GM12875 (cell line): ENCODE data around the gene METTL1.

Source experiments
- H3K4me3 ChIP-seq: one replicate; pipeline ENCODE4 v1.5.1; 2011; ENCODE audit warnings: low read depth, low read length, control low read depth
- TF ChIP-seq, protein P1 (sequence below): IDR thresholded peaks from 2 replicates; pipeline ENCODE4 v1.5.1; 2011; ENCODE audit warnings: low read depth, mild to moderate bottlenecking, control low read depth, inconsistent platforms, low read length, moderate library complexity, borderline replicate concordance; ENCODE audit not compliant: insufficient read depth

The METTL1 gene

DNA sequence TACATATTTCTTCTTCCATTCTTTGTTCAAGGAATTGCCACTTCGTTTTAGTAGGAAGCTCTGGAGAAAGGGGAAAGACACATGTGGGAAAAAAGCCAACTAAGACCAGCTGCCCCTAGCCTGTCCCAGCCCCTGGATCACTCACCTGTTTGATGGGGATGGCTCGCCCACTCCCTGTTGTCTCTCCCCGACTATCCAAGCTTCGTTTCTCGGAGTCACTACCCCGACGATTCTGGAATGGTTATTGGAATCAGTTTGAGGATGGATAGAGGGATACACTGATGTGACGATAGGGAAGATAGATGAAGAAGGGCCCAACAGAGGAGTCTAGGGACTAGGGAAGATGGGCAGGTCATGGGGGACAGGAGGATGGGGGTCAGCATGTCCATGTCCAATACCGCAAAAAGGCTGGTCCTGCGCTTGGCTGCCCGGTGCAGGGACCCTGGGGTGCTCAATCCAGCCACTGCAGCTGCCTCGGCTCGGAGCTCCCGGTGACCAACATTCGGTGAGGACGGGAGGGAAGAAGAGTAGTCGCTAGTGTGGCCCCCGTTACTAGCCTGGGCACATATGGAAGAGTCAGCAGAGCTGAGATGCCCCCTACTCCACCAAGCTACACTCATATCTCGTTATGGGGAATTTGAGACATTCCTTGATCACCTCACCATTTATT, 40.4 kb downstream of the METTL1 start:
- TF ChIP-seq, protein P1, sequence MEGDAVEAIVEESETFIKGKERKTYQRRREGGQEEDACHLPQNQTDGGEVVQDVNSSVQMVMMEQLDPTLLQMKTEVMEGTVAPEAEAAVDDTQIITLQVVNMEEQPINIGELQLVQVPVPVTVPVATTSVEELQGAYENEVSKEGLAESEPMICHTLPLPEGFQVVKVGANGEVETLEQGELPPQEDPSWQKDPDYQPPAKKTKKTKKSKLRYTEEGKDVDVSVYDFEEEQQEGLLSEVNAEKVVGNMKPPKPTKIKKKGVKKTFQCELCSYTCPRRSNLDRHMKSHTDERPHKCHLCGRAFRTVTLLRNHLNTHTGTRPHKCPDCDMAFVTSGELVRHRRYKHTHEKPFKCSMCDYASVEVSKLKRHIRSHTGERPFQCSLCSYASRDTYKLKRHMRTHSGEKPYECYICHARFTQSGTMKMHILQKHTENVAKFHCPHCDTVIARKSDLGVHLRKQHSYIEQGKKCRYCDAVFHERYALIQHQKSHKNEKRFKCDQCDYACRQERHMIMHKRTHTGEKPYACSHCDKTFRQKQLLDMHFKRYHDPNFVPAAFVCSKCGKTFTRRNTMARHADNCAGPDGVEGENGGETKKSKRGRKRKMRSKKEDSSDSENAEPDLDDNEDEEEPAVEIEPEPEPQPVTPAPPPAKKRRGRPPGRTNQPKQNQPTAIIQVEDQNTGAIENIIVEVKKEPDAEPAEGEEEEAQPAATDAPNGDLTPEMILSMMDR: no peak
- H3K4me3 ChIP-seq: no peak overlapping the region

DNA sequence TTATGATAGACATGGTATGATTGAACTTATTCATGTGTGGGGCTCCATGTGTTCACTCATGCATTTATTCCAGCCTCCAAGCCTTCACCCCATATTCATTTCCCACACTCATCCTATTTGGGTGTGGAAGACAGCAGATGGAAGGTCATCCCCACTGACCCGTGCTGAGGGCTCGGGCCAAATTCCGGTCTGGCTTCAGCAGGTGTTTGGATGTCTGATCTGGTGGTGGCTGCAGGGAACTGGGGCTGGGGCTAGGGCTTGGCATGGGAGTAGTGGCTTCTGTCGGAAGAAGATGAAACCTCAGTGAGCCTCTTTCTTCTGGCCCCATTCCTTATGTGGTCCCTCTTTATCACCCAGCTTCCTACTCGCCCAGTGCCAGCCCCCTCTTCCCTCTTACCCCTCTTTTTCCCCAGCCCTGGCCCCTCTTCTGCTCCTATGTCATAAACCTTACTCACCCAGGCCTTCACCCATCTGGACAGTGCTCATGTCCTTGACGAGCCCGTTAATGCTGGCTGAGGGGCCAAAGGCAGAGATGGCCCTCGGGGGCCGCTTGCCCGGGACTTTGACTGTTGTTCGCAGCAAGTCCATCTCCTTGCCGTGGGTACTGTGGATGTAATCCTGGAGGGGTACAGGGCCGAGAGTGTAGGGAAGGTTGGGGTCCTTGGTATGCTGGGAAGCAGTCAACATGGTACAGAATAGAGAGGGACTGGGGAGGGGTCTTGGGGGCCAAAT, 41.4 kb downstream of the METTL1 start:
- TF ChIP-seq, protein P1: no peak
- no peak overlapping the region for H3K4me3 ChIP-seq

DNA sequence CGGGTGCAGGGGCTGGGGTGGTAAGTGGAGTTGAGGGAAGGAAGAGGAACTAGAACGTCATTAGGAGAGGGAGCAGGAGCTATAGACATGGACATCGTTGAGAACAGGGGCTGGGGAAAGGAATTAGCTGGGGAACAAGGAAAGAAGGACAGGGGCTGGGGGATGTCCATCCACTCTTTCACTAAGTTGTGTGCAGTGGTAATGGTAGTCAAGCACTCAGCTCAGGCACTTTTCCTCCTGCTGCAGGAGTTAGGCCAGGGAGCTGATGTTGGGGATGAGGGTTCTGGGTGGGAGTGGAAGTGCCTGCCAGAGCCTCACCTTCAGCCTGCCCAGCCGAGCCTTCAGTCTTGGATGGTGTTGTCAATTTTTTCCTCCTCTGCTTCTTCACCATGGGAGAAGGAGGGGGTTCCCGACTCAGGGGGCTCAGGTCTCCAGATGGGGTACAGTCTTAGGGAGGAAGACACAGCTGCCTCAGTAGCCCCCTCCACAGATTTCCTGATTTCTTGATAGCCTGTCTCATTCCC, 42.5 kb downstream of the METTL1 start:
- TF ChIP-seq, protein P1: no peak
- H3K4me3 ChIP-seq: no peak overlapping the region

DNA sequence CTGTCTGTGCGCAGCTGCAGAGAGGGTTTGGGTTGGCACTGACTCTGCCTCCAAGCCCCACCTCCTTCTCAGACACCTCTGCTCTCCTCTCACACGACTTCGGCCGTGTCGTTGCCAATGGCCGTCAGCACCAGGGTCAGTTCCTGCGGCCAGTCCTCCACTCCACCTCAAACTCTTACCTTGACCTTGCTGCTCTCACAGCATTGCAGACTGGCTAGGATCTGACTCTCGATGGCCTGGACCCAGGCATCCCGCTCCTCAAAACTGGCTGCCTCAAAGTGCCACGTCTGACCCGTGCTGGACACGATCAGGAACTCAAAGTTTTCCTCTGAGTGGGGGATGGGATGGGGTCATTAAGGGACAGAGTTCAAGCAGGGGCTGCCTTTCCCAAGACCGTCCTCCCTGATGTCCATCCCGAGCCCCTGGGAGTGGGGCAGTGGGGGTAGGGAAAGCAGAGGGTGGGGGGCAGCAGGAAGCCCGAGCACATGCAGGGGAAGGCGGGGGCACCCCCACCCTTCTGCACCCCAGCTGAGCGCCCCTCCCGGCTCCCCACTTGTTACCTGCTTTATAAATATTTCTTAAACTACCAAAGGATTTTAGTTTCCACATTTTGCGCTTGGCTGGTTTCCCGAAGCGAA, 44.0 kb downstream of the METTL1 start:
- TF ChIP-seq, protein P1: no peak

DNA sequence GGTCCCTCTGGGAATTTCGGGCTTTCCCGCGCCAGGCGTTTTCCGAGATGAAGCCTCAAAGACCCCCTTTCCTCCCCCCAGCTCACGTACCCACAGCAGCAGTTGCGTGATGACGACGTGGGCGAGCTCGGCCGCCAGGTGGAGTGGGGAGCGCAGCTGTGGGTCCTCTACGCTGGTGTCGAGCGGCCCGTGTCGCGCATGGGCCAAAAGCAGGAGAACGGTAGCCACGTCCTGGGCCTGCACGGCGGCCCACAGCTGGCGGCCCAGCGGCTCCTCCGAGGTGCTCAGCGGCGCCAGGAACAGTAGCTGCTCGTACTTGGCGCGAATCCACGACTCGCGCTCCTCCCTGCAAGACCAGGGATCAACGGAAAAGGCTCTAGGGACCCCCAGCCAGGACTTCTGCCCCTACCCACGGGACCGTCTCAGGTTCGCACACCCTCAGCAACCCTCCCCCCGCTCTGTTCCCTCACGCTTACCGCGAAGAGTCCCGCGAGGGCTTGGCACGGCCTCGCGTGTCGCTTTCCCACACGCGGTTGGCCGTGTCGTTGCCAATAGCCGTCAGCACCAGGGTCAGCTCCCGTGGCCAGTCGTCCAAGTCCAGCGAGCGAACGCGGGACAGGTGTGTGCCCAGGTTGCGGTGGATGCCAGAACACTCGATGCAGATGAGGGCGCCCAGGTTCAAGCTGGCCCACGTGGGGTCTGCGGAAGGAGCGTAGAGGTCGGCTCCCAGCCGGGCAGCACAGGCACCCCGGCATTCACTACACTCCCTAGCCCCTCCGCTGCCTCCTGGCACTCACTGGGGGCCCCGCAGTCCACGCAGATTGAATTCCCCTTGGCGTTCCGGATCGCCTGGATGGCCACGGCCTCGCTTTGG, 44.8 kb downstream of the METTL1 start:
- H3K4me3 ChIP-seq: no peak overlapping the region
- TF ChIP-seq, protein P1: no peak

More for the DNA sequence above, 44.0 kb downstream of the METTL1 start:
- H3K4me3 ChIP-seq: no peak overlapping the region

DNA sequence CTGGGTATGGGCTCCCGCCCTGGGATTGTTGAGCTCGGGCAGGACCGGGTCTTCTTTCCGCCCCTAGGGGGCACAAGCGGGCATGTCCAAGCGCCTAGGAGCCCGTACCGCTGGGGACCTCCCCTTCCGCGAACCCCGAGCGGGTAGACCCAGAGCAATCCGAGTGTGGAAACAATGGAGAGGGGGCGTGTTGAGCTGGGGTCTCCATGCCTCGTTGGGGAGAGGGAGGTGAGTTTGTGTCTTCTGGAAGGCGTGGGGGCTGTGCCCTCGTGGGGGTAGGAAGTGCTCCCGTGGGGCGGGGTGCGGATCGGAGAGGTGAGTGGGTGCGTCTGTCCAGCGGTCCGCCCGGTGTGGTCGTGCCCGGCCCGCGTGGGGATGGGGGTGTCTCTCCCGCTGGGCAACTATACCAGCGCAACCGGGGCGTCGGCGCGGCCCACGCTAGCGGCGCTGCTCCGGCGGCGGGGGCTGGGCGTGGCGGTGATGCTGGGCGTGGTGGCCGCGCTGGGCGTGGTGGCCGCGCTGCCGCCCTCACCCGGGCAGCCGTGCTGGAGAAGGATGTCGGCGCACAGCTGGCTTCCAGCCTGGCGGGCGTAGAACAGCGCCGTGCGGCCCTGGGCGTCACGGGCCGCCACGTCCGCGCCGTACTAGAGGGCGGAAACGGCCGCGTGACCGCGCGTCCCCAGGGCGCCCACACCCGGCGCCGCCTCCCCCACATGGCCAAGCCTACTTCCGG, 45.6 kb downstream of the METTL1 start:
- no peak overlapping the region for H3K4me3 ChIP-seq
- TF ChIP-seq, protein P1: peak; percentile 20; the same call in 1 of the 2 replicates
